A673 (cell line): ENCODE data around the gene LGALS14.

Experiments used
- CTCF ChIP-seq: fragments of 300-800, 200-600 bp; sonication (generic); conservative IDR thresholded peaks from 2 replicates; pipeline ENCODE4 v1.5.1; 2017; ENCODE audit warnings: low read depth, mild to moderate bottlenecking, antibody characterized with exemption, low read length, moderate library complexity, mixed read lengths
- EZH2 ChIP-seq: fragments of 200-600 bp; sonication (generic); IDR thresholded peaks from 2 replicates; pipeline ENCODE4 v1.6.1; 2017; ENCODE audit warnings: borderline replicate concordance, low read depth, mild to moderate bottlenecking, mixed read lengths, antibody characterized with exemption, low read length; ENCODE audit not compliant: poor library complexity, severe bottlenecking

DNA sequence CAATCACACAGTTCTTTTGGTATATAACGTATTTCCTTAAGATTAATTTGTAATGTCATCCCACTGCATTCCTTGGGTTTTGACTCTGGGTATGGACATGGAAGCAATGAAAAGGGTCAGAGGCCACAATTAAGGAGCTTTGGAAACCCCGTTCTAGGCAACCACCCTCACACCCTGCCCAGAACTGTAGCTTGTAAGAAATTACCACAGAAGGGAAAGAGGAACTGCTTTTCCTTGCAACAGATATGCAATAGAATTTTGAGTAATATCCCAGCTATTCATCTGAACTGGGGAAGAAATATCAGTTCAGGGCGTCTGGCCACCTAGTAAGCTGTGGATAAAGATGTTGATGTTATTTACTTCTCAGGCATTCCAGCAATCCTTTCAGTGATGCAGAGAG lies 34.5 kb downstream of the LGALS14 start:
- TF ChIP-seq CTCF: no peak
- TF ChIP-seq EZH2: no peak
